HG03571 (cell line): ENCODE measurements around the gene OR4F6.
"Not testable (repeated sequence)": the region's sequence is repeated elsewhere in the genome, so short reads cannot be mapped to it uniquely, and the experiment has no call there.

Source experiments
- ATAC-seq: cut with Tn5 transposase; IDR thresholded peaks from one replicate; pipeline ENCODE4 v1.9.1; 2021; ENCODE audit not compliant: unreplicated experiment

OR4F6 gene

GRCh38 chr15:101803209-101803608 is at the start of gene OR4F6:
TSS of gene OR4F6 (plus strand) at chr15:101803509. CDS start at chr15:101805720, 2,211 bp downstream.
- ATAC-seq = no peak

GRCh38 chr15:101764669-101765339 is 38.5 kb upstream of the OR4F6 start:
- not testable (repeated sequence) for ATAC-seq

- not testable (repeated sequence) for ATAC-seq
Measured at GRCh38 chr15:101765340-101765671, 38.0 kb upstream of the OR4F6 start.

GRCh38 chr15:101765772-101766456 is 37.4 kb upstream of the OR4F6 start:
- no peak for ATAC-seq

- ATAC-seq = not testable (repeated sequence)
Measured at GRCh38 chr15:101767083-101767640, 36.1 kb upstream of the OR4F6 start.

GRCh38 chr15:101772921-101773320 is 30.4 kb upstream of the OR4F6 start:
- ATAC-seq = no peak

GRCh38 chr15:101773496-101774100 is 29.7 kb upstream of the OR4F6 start:
- no peak for ATAC-seq

GRCh38 chr15:101775136-101775535 is 28.2 kb upstream of the OR4F6 start:
- ATAC-seq = no peak

GRCh38 chr15:101778576-101778975 is 24.7 kb upstream of the OR4F6 start:
- ATAC-seq = not testable (repeated sequence)

GRCh38 chr15:101780225-101780624 is 23.1 kb upstream of the OR4F6 start:
- ATAC-seq = not testable (repeated sequence)

GRCh38 chr15:101781928-101782327 is 21.4 kb upstream of the OR4F6 start:
- no peak for ATAC-seq

GRCh38 chr15:101784644-101785043 is 18.7 kb upstream of the OR4F6 start:
- ATAC-seq = no peak

GRCh38 chr15:101786422-101786821 is 16.9 kb upstream of the OR4F6 start:
- not testable (repeated sequence) for ATAC-seq

- ATAC-seq = not testable (repeated sequence)
Measured at GRCh38 chr15:101788001-101788400, 15.3 kb upstream of the OR4F6 start.

- not testable (repeated sequence) for ATAC-seq
Measured at GRCh38 chr15:101788503-101789269, 14.6 kb upstream of the OR4F6 start.

GRCh38 chr15:101790748-101791147 is 12.6 kb upstream of the OR4F6 start:
- not testable (repeated sequence) for ATAC-seq

GRCh38 chr15:101793981-101794380 is 9.3 kb upstream of the OR4F6 start:
- not testable (repeated sequence) for ATAC-seq

- ATAC-seq = no peak
Measured at GRCh38 chr15:101795455-101795854, 7.9 kb upstream of the OR4F6 start.

GRCh38 chr15:101799665-101800064 is 3.6 kb upstream of the OR4F6 start:
- no peak for ATAC-seq

GRCh38 chr15:101801048-101801447 is 2.3 kb upstream of the OR4F6 start:
- ATAC-seq = no peak

- ATAC-seq = no peak
Measured at GRCh38 chr15:101803676-101804075, 367 bp downstream of the OR4F6 start.
